Suprapubic skin (tissue), 3 donors: ENCODE measurements around the gene MEIS3.
"Not testable (repeated sequence)": the region's sequence is repeated elsewhere in the genome, so short reads cannot be mapped to it uniquely, and the experiment has no call there.

Source experiments
- CTCF ChIP-seq, 2 donors: fragments of 200-600 bp in 1 of 2; fragments of 450-650 bp in 1 of 2; sonication (generic) in 1 of 2; IDR thresholded peaks; one replicate each; pipeline ENCODE4 v1.5.1; 2016 to 2019; ENCODE audit warnings: antibody characterized with exemption in 2 of 2, mild to moderate bottlenecking in 1 of 2, moderate library complexity in 1 of 2
- EP300 ChIP-seq: sonication (generic); formaldehyde crosslinking; IDR thresholded peaks from one replicate; pipeline ENCODE4 v1.6.1; 2017; ENCODE audit warnings: antibody characterized with exemption
- POLR2A ChIP-seq, 2 donors: fragments of 450-650 bp; IDR thresholded peaks; one replicate each; pipeline ENCODE4 v1.6.1; 2017; ENCODE audit warnings: antibody characterized with exemption in 2 of 2, mild to moderate bottlenecking in 2 of 2, moderate library complexity in 2 of 2

GRCh38 chr19:47365455-47365854, 53.9 kb downstream of the MEIS3 start:
- TF ChIP-seq EP300; POLR2A (IDR thresholded peaks at IDR 0.05); CTCF (IDR thresholded peaks at IDR 0.05): not testable (repeated sequence)
